Pulmonary artery endothelial cell (primary cell): ENCODE data around the gene LRRK1. TPM values are rescaled to one million over a fixed set of nuclear protein-coding genes. Genes with fewer than 3 reads are reported as not detected.
"Not testable (repeated sequence)": the region's sequence is repeated elsewhere in the genome, so short reads cannot be mapped to it uniquely, and the experiment has no call there.

ENCODE experiments used
- DNase-seq: peaks from one replicate; pipeline ENCODE4 v3.0.0-alpha.2; 2011; ENCODE audit warnings: low read depth, low spot score
- total RNA-seq: library from RNA; depleted of rRNA; stranded (reverse); fragments of >200 nt; gene quantifications from 2 replicates; pipeline ENCODE4 v1.2.3, GENCODE V29; 2014

The LRRK1 gene
- total RNA-seq, 1 donor from 2014 or later = 6.3 TPM

- DNase-seq = no peak
These were observed 169.8 kb downstream of the LRRK1 start for GRCh38 chr15:101088788-101089578.

DNA sequence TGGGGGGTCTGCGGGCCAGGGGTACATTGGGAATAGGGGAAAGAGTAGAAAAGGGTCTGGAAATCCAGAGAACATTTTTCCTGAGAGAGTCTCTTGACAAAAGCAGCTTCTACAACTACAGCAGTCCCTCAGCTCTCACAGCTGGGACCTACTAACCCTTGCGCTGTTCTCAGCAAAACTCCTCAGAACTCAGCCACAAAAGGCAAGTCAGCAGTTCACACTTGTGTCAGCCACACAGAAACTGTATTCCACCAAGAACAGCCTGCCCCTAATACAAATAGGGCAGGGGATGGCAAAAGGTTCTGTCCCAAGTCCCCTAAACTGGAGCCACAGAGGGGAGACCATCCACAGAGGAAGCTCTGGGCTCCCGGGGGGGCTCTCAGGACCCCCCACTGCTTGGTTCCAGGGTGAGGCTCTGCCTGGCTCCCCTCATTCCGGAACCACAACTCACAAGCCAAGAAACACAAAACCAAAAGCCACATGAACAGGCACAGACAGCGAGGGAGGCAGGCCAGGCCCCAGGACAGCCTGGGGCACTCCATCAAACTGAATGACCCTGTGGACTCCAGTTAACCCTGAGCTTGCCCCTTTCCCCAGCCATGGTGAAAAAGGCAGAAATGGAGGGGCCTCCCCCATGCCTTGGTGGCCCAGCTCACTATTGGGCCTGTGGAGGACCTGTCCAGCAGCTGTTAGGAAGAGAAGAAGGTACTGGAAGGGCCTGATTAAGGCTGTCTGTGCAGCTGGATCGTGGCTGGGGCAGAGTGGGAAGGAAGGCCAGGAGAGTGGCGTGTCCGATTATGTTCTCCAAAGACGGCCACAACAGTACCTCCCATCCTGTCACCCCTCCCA lies 170.6 kb downstream of the LRRK1 start:
- DNase-seq = no peak

DNA sequence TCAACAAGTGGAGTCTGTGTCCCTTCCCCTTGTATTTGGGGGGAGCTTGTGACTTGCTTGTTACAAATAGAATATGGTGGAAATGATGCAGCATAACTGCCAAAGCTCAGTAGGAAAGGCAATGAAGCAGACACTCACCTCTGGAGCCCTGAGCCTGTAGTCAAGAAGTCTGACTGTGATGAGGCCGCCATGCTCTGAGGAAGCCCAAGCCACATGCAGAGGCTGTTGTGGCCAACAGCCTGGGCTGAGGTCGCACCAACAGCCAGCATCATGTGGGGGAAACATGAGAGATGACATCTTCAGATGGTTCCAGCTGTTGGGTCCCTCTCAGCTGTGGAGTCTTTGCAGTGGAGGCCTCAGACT lies 171.3 kb downstream of the LRRK1 start:
- DNase-seq = no peak

- peak; percentile 78 for DNase-seq
These were observed 172.2 kb downstream of the LRRK1 start for GRCh38 chr15:101091080-101092017.

GRCh38 chr15:101092156-101092866 lies 173.2 kb downstream of the LRRK1 start:
- no peak for DNase-seq

DNA sequence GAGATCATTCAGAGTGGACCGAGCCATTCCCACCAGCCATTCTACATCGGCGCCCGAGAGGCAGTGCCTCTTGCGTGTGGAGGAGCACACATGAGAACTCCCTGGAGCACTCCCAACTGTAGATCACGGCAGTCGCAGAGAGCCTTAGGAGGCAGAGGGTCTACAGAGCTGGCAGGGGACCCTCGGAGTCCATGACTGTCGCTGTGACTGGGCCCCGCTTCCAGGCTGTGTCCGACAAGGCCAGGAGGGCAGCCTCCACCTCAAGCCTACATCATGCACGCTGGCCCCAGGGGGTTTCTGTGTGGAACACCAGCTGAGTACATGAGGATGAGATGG lies 173.7 kb downstream of the LRRK1 start:
- DNase-seq = no peak

- no peak for DNase-seq
These were observed 174.8 kb downstream of the LRRK1 start for GRCh38 chr15:101093958-101094357.

- DNase-seq = not testable (repeated sequence)
These were observed 176.7 kb downstream of the LRRK1 start for GRCh38 chr15:101095796-101096406.

GRCh38 chr15:101097111-101097510 lies 178.0 kb downstream of the LRRK1 start:
- no peak for DNase-seq

DNA sequence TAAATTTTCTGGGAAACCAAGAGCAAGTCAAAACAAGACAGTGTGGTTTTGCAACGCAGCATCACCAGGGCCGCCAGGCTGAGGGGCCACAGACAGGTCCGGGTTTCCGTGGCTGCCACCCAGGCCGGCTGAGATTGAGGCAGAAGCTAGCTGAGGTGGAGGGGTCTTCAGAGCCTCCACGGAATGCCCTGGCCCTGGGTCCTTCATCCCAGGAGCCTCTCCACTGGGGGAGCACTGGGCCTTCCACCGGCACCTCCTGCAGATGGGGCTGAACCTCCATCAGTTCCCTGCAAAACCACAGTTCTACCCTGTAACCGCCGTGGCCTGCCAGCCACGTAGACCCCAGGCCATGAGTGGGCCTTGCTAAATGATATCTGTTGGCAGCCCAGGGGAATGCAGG lies 180.0 kb downstream of the LRRK1 start:
- no peak for DNase-seq

DNA sequence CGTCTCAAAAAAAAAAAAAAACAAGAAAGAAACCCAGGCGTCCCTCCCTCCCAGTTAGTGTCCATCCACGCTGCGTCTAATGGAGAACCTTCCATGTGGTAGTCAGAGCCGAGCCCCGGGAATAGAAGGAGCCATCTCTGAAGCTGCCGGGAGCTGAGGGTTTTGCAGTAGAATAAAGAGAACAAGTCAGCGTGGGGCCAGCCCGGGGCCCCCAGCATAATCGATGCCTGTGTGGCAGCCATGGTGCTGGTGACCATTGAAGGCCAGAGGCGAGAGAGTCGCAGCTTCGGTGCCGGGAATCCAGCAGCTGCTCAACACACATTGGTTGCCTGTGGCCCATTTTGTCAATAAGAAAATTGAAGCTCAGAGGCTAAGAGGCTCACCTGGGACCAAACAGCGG lies 181.0 kb downstream of the LRRK1 start:
- DNase-seq = no peak

GRCh38 chr15:101100593-101101442 lies 181.7 kb downstream of the LRRK1 start:
- no peak for DNase-seq

DNA sequence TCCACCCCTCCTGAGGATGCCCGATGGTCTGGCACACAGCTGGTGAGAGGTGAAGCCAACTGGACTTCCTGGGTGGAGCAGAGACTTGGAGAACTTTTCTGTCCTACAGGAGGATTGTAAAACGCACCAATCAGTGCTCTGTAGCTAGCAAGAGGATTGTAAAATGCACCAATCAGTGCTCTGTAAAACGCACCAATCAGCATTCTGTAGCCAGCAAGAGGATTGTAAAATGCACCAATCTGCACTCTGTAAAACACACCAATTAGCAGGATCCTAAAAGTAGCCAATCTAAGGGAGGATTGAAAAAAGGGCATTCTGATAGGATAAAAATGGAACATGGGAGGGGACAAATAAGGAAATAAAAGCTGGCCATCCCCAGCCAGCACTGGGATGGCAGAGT lies 182.5 kb downstream of the LRRK1 start:
- DNase-seq = no peak

GRCh38 chr15:101102746-101103145 lies 183.6 kb downstream of the LRRK1 start:
- DNase-seq = no peak

DNA sequence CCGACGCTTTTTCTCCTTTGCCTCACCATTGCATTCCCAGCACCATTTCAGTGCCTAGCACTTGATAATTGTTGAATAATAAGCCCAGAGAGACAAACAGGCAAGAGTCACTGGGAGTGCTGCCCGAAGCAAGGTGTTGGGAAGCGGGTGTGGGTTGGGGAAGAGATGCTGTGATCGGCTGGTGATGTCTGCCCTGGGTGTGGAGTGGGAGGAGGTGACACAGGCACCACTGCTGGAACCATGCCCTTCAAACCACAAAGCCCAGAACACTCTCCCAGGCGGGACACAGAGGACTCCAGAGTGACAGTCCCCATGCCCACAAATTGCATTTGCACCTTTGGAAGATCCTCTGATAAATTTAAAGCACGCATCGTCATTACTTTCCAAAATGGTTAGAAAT lies 184.4 kb downstream of the LRRK1 start:
- no peak for DNase-seq

DNA sequence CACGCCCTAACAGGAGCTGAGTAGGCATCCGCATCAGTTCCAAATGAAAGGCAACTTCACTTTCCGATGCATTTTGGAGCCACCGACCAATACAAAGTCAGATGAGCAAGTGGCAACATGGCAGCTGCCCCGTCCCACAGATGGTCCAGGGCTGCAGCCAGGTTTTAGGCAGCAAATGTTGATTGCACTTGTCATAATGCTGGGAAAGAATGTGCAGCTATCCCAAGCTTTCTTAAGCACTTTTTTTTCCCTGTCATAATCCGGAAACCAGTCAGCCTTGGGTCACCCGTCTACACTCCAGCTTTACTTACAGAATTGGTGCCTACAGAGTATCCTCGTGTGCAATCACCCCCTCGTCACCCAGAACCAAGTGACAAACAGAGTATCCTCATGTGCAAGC lies 185.0 kb downstream of the LRRK1 start:
- DNase-seq = no peak

GRCh38 chr15:101105059-101105891 lies 186.1 kb downstream of the LRRK1 start:
- DNase-seq = no peak

- no peak for DNase-seq
These were observed 187.9 kb downstream of the LRRK1 start for GRCh38 chr15:101107101-101107500.
